ENCODE data around the gene ATXN10.

ATXN10 gene

GRCh38 chr22:45867118-45867905 is 195.7 kb downstream of the ATXN10 start:
- peaks cover 7% of the 10 kb centered on the region for H3K4me1 ChIP-seq (ENCODE audit: control insufficient read depth, insufficient read depth, low read length)
- H3K9me3 ChIP-seq (ENCODE audit: control insufficient read depth, low read length), result peaks cover 6% of the 10 kb centered on the region
- H3K27me3 ChIP-seq (replicated peaks; ENCODE audit: control insufficient read depth, insufficient read depth, low read length), result peaks cover 38% of the 10 kb centered on the region
- DNase-seq (ENCODE audit: low read depth), result peak; percentile 67
- H3K36me3 ChIP-seq (ENCODE audit: control insufficient read depth, insufficient read depth, low read length, severe bottlenecking), result no peaks in the 10 kb centered on the region
- peak overlapping the region; percentile 44 for H3K4me3 ChIP-seq (ENCODE audit: low read length)
- H3K9ac ChIP-seq (ENCODE audit: low read length), result no peak overlapping the region

GRCh38 chr22:45867906-45868555 is 196.4 kb downstream of the ATXN10 start:
- Histone ChIP-seq H3K9me3 (ENCODE audit: control insufficient read depth, low read length) (peaks cover 9% of the 10 kb centered on the region), H3K4me1 (ENCODE audit: control insufficient read depth, insufficient read depth, low read length) (peaks cover 7% of the 10 kb centered on the region), H3K36me3 (ENCODE audit: control insufficient read depth, insufficient read depth, low read length, severe bottlenecking) (no peaks in the 10 kb centered on the region), H3K27me3 (replicated peaks; ENCODE audit: control insufficient read depth, insufficient read depth, low read length) (peaks cover 38% of the 10 kb centered on the region), H3K4me3 (ENCODE audit: low read length) (no peak overlapping the region), H3K9ac (ENCODE audit: low read length) (no peak overlapping the region)
- DNase-seq (ENCODE audit: low read depth), result no peak

GRCh38 chr22:45868571-45869339 is 197.1 kb downstream of the ATXN10 start:
- Histone ChIP-seq H3K9ac (ENCODE audit: low read length) (no peak overlapping the region), H3K4me1 (ENCODE audit: control insufficient read depth, insufficient read depth, low read length) (peaks cover 7% of the 10 kb centered on the region), H3K27me3 (replicated peaks; ENCODE audit: control insufficient read depth, insufficient read depth, low read length) (peaks cover 38% of the 10 kb centered on the region), H3K36me3 (ENCODE audit: control insufficient read depth, insufficient read depth, low read length, severe bottlenecking) (no peaks in the 10 kb centered on the region), H3K4me3 (ENCODE audit: low read length) (no peak overlapping the region), H3K9me3 (ENCODE audit: control insufficient read depth, low read length) (peaks cover 16% of the 10 kb centered on the region)
- no peak for DNase-seq (ENCODE audit: low read depth)

DNA sequence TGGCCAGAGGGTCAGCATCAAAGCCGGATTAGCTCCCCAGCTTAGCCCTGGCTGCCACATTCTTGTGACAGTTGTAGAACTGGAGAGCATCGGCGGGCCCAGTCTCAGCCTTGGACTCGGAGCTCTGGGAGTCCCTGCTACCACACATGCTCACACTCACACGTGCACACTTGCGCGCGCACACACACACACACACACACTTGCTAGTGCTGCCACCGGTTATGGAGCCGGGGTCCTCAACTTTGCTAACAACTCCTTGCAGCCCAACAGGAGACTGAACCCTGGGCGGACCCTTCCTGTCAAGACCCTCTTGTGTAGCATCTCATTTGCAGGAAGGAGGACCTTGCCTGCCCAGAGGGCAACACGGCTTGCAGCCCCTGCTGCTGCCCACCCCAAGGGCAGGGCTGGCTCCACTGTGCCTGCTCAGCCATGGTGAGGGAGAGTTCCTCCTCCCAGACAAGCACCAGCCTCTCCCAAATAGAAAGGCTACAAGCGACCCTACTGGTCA is 197.8 kb downstream of the ATXN10 start:
- DNase-seq (ENCODE audit: low read depth), result no peak
- H3K4me3 ChIP-seq (ENCODE audit: low read length), result no peak overlapping the region

GRCh38 chr22:45870011-45870410 is 198.4 kb downstream of the ATXN10 start:
- peaks cover 7% of the 10 kb centered on the region for H3K4me1 ChIP-seq (ENCODE audit: control insufficient read depth, insufficient read depth, low read length)
- H3K4me3 ChIP-seq (ENCODE audit: low read length), result no peak overlapping the region
- H3K9ac ChIP-seq (ENCODE audit: low read length), result no peak overlapping the region
- peaks cover 47% of the 10 kb centered on the region for H3K27me3 ChIP-seq (replicated peaks; ENCODE audit: control insufficient read depth, insufficient read depth, low read length)
- no peaks in the 10 kb centered on the region for H3K36me3 ChIP-seq (ENCODE audit: control insufficient read depth, insufficient read depth, low read length, severe bottlenecking)
- DNase-seq (ENCODE audit: low read depth), result no peak
- peaks cover 23% of the 10 kb centered on the region for H3K9me3 ChIP-seq (ENCODE audit: control insufficient read depth, low read length)

More for the DNA sequence above, 197.8 kb downstream of the ATXN10 start:
- Histone ChIP-seq H3K27me3 (replicated peaks; ENCODE audit: control insufficient read depth, insufficient read depth, low read length) (peaks cover 44% of the 10 kb centered on the region), H3K4me1 (ENCODE audit: control insufficient read depth, insufficient read depth, low read length) (peaks cover 7% of the 10 kb centered on the region), H3K9ac (ENCODE audit: low read length) (no peak overlapping the region), H3K9me3 (ENCODE audit: control insufficient read depth, low read length) (peaks cover 23% of the 10 kb centered on the region), H3K36me3 (ENCODE audit: control insufficient read depth, insufficient read depth, low read length, severe bottlenecking) (no peaks in the 10 kb centered on the region)

DNA sequence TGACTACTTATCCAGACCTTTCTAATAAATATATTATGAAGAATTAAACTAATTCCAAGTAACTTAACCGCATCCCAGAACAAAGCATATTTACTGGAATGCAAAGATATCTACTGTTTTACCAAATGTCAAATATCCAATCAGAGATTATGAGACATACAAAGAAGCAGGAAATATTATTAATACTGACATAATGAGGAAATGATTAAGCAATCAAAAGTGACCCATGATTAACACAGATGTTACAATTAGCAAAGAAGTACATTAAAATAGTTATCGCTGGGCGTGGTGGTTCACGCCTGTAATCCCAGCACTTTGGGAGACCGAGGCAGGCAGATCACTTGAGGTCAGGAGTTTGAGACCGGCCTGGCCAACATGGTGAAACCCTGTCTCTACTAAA is 200.1 kb downstream of the ATXN10 start:
- peaks cover 23% of the 10 kb centered on the region for H3K9me3 ChIP-seq (ENCODE audit: control insufficient read depth, low read length)
- peaks cover 39% of the 10 kb centered on the region for H3K27me3 ChIP-seq (replicated peaks; ENCODE audit: control insufficient read depth, insufficient read depth, low read length)
- peaks cover 7% of the 10 kb centered on the region for H3K4me1 ChIP-seq (ENCODE audit: control insufficient read depth, insufficient read depth, low read length)
- no peak for DNase-seq (ENCODE audit: low read depth)
- H3K9ac ChIP-seq (ENCODE audit: low read length), result no peak overlapping the region
- no peaks in the 10 kb centered on the region for H3K36me3 ChIP-seq (ENCODE audit: control insufficient read depth, insufficient read depth, low read length, severe bottlenecking)
- no peak overlapping the region for H3K4me3 ChIP-seq (ENCODE audit: low read length)

DNA sequence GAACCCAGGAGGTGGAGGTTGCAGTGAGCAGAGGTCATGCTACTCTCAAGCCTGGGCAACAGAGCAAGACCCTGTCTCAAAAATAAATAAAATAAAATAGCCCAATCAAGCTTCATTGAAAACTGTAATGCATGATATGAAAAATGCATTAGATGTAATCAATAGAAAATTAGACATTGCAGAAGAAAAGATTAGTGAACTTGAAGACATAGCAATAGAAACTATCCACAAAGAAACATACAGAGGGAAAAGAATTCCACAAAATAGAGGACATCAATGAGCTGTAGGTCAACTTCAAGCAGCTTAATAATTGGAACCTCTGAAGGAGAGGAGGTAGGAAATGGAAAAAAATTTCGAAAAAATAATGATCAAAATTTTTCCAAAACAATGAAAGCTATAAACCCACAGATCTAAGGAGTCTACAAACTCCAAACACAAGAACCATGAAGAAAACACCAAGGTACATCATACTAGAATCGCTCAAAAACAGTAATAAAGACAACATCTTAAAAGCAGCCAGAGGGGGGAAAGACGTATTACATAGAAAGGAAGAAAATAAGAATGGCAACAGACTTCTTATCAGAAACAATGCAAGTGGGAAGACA is 201.1 kb downstream of the ATXN10 start:
- peaks cover 50% of the 10 kb centered on the region for H3K27me3 ChIP-seq (replicated peaks; ENCODE audit: control insufficient read depth, insufficient read depth, low read length)
- no peaks in the 10 kb centered on the region for H3K36me3 ChIP-seq (ENCODE audit: control insufficient read depth, insufficient read depth, low read length, severe bottlenecking)
- no peaks in the 10 kb centered on the region for H3K4me1 ChIP-seq (ENCODE audit: control insufficient read depth, insufficient read depth, low read length)
- no peak for DNase-seq (ENCODE audit: low read depth)
- H3K9me3 ChIP-seq (ENCODE audit: control insufficient read depth, low read length), result peaks cover 23% of the 10 kb centered on the region
- H3K4me3 ChIP-seq (ENCODE audit: low read length), result no peak overlapping the region
- H3K9ac ChIP-seq (ENCODE audit: low read length), result no peak overlapping the region

DNA sequence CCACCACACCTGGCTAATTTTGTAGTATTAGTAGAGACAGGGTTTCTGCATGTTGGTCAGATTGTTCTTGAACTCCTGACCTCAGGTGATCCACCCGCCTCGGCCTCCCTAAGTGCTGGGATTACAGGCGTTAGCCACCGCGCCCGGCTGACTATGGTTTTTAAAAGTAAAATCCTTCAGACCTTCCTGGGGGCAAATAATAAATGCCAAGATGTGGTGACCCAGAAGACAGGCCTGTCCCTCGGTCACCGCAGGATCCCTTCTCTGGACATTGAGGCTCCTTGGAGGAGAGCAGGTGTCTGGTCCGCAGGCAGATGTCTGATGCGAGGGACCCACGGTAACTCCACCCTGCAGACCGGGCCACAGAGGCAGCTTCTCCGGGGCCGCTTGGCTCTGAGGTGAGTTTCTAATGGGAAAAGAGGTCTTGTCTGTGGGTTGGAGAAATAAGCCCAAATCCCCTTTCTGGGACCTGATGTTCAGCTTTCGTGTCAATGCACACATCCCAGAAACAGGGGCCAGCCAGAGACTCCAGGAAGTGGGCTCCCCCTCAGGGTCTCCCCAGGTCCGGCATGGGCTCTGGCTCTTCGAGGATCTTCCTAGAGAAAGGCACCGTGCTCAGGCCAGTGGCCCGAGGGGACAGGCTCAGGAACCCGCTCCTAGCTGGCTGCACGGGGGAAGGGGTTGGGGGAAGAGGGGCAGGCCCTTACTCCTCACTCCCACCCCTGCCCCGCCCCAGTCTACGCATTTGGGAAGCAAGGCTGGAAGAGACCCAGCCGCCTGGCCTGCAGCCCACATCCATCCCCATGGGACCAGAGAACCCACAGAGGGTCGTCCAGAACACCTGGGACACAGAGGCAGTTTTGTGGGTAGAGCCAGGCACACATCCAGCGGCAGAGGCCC is 204.8 kb downstream of the ATXN10 start:
- Histone ChIP-seq H3K4me1 (ENCODE audit: control insufficient read depth, insufficient read depth, low read length) (peaks cover 5% of the 10 kb centered on the region), H3K9me3 (ENCODE audit: control insufficient read depth, low read length) (peaks cover 23% of the 10 kb centered on the region), H3K27me3 (replicated peaks; ENCODE audit: control insufficient read depth, insufficient read depth, low read length) (peaks cover 52% of the 10 kb centered on the region), H3K4me3 (ENCODE audit: low read length) (no peak overlapping the region), H3K36me3 (ENCODE audit: control insufficient read depth, insufficient read depth, low read length, severe bottlenecking) (no peaks in the 10 kb centered on the region), H3K9ac (ENCODE audit: low read length) (no peak overlapping the region)
- DNase-seq (ENCODE audit: low read depth), result no peak

GRCh38 chr22:45877036-45877380 is 205.4 kb downstream of the ATXN10 start:
- Histone ChIP-seq H3K9me3 (ENCODE audit: control insufficient read depth, low read length) (peaks cover 23% of the 10 kb centered on the region), H3K4me1 (ENCODE audit: control insufficient read depth, insufficient read depth, low read length) (peaks cover 5% of the 10 kb centered on the region), H3K27me3 (replicated peaks; ENCODE audit: control insufficient read depth, insufficient read depth, low read length) (peaks cover 58% of the 10 kb centered on the region), H3K9ac (ENCODE audit: low read length) (no peak overlapping the region), H3K4me3 (ENCODE audit: low read length) (no peak overlapping the region), H3K36me3 (ENCODE audit: control insufficient read depth, insufficient read depth, low read length, severe bottlenecking) (no peaks in the 10 kb centered on the region)
- no peak for DNase-seq (ENCODE audit: low read depth)

GRCh38 chr22:45877651-45878050 is 206.0 kb downstream of the ATXN10 start:
- H3K4me1 ChIP-seq (ENCODE audit: control insufficient read depth, insufficient read depth, low read length), result peaks cover 5% of the 10 kb centered on the region
- peaks cover 64% of the 10 kb centered on the region for H3K27me3 ChIP-seq (replicated peaks; ENCODE audit: control insufficient read depth, insufficient read depth, low read length)
- no peaks in the 10 kb centered on the region for H3K36me3 ChIP-seq (ENCODE audit: control insufficient read depth, insufficient read depth, low read length, severe bottlenecking)
- no peak for DNase-seq (ENCODE audit: low read depth)
- no peak overlapping the region for H3K9ac ChIP-seq (ENCODE audit: low read length)
- H3K4me3 ChIP-seq (ENCODE audit: low read length), result no peak overlapping the region
- H3K9me3 ChIP-seq (ENCODE audit: control insufficient read depth, low read length), result peaks cover 18% of the 10 kb centered on the region

All from adipocyte (in vitro differentiated cells).